ENCODE measurements around the gene BPIFB3. TPM values are rescaled to one million over a fixed set of nuclear protein-coding genes. Genes with fewer than 3 reads are reported as not detected.
"Not testable (repeated sequence)": the region's sequence is repeated elsewhere in the genome, so short reads cannot be mapped to it uniquely, and the experiment has no call there.

Gene BPIFB3
- total RNA-seq, 1 donor from 2014 or later = not detected

- Histone ChIP-seq H3K4me2 (no peak overlapping the region), H3K36me3 (no peaks in the 10 kb centered on the region), H3K79me2 (ENCODE audit: low read depth) (no peaks in the 10 kb centered on the region), H3K9ac (no peak overlapping the region), H3K4me3 (no peak overlapping the region), H3K4me1 (peaks cover 8% of the 10 kb centered on the region), H3F3A (ENCODE audit: low read depth) (no peaks in the 10 kb centered on the region), H3K27me3 (no peaks in the 10 kb centered on the region), H3K27ac (no peak overlapping the region), H2AFZ (replicated peaks) (no peak overlapping the region), H4K20me1 (ENCODE audit: low read depth) (no peaks in the 10 kb centered on the region), H3K9me3 (ENCODE audit: low read depth) (no peaks in the 10 kb centered on the region)
- TF ChIP-seq EZH2phosphoT487 (IDR thresholded peaks at IDR 0.05) = no peak
- no peak for TF ChIP-seq CTCF (IDR thresholded peaks at IDR 0.05)
- no peak for TF ChIP-seq EZH2 (IDR thresholded peaks at IDR 0.05)
- Mint-ChIP-seq H3K27ac (no peak overlapping the region), H3K36me3 (no peaks in the 10 kb centered on the region), H3K4me3 (no peak overlapping the region), H3K9me3 (no peaks in the 10 kb centered on the region), H3K4me1 (no peaks in the 10 kb centered on the region), H3K27me3 (ENCODE audit: insufficient read depth, low read depth) (peaks cover 2% of the 10 kb centered on the region)
- no peak for DNase-seq (ENCODE audit: low spot score)
These were observed 51.7 kb downstream of the BPIFB3 start for GRCh38 chr20:33105316-33105924.

- H3K79me2 ChIP-seq (ENCODE audit: low read depth); H4K20me1 ChIP-seq (ENCODE audit: low read depth); H3K4me1 ChIP-seq; H3K27me3 ChIP-seq; H3K4me1 Mint-ChIP-seq; H3F3A ChIP-seq (ENCODE audit: low read depth); H3K9ac ChIP-seq; H3K4me2 ChIP-seq; H3K36me3 Mint-ChIP-seq; H3K9me3 ChIP-seq (ENCODE audit: low read depth); H3K27ac Mint-ChIP-seq; H3K4me3 ChIP-seq; H3K27me3 Mint-ChIP-seq (ENCODE audit: insufficient read depth, low read depth); H3K36me3 ChIP-seq; H3K4me3 Mint-ChIP-seq; H3K9me3 Mint-ChIP-seq; H3K27ac ChIP-seq; H2AFZ ChIP-seq (replicated peaks); DNase-seq (ENCODE audit: low spot score): not testable (repeated sequence)
These were observed 52.4 kb downstream of the BPIFB3 start for GRCh38 chr20:33106058-33106620.

- TF ChIP-seq EZH2 (IDR thresholded peaks at IDR 0.05) (no peak), EZH2phosphoT487 (IDR thresholded peaks at IDR 0.05) (no peak), CTCF (IDR thresholded peaks at IDR 0.05) (no peak)
- Mint-ChIP-seq H3K4me3 (no peak overlapping the region), H3K27ac (no peak overlapping the region), H3K4me1 (no peaks in the 10 kb centered on the region), H3K27me3 (ENCODE audit: insufficient read depth, low read depth) (peaks cover 7% of the 10 kb centered on the region), H3K9me3 (peaks cover 1% of the 10 kb centered on the region), H3K36me3 (no peaks in the 10 kb centered on the region)
- DNase-seq (ENCODE audit: low spot score) = no peak
- no peak overlapping the region for H3K4me3 ChIP-seq
- H3K36me3 ChIP-seq = no peaks in the 10 kb centered on the region
- no peaks in the 10 kb centered on the region for H4K20me1 ChIP-seq (ENCODE audit: low read depth)
- peaks cover under 1% of the 10 kb centered on the region for H3K4me1 ChIP-seq
- no peak overlapping the region for H3K4me2 ChIP-seq
- H3K27me3 ChIP-seq = no peaks in the 10 kb centered on the region
- no peak overlapping the region for H3K9ac ChIP-seq
- no peaks in the 10 kb centered on the region for H3K79me2 ChIP-seq (ENCODE audit: low read depth)
- no peak overlapping the region for H2AFZ ChIP-seq (replicated peaks)
- no peaks in the 10 kb centered on the region for H3K9me3 ChIP-seq (ENCODE audit: low read depth)
- H3F3A ChIP-seq (ENCODE audit: low read depth) = no peaks in the 10 kb centered on the region
- H3K27ac ChIP-seq = no peak overlapping the region
These were observed 55.0 kb downstream of the BPIFB3 start for GRCh38 chr20:33108661-33109060.

GRCh38 chr20:33110147-33110825 is 56.6 kb downstream of the BPIFB3 start:
- H2AFZ ChIP-seq (replicated peaks) = no peak overlapping the region
- peaks cover 3% of the 10 kb centered on the region for H3K4me1 Mint-ChIP-seq
- H4K20me1 ChIP-seq (ENCODE audit: low read depth) = no peaks in the 10 kb centered on the region
- H3K79me2 ChIP-seq (ENCODE audit: low read depth) = no peaks in the 10 kb centered on the region
- no peak overlapping the region for H3K27ac Mint-ChIP-seq
- H3K27me3 ChIP-seq = no peaks in the 10 kb centered on the region
- DNase-seq (ENCODE audit: low spot score) = no peak
- H3K9me3 Mint-ChIP-seq = peaks cover 8% of the 10 kb centered on the region
- H3K27me3 Mint-ChIP-seq (ENCODE audit: insufficient read depth, low read depth) = peaks cover 9% of the 10 kb centered on the region
- H3K4me2 ChIP-seq = no peak overlapping the region
- H3K36me3 Mint-ChIP-seq = no peaks in the 10 kb centered on the region
- no peak overlapping the region for H3K4me3 ChIP-seq
- H3K9me3 ChIP-seq (ENCODE audit: low read depth) = no peaks in the 10 kb centered on the region
- H3K9ac ChIP-seq = no peak overlapping the region
- no peak overlapping the region for H3K4me3 Mint-ChIP-seq
- no peaks in the 10 kb centered on the region for H3F3A ChIP-seq (ENCODE audit: low read depth)
- H3K4me1 ChIP-seq = no peaks in the 10 kb centered on the region
- no peak for TF ChIP-seq EZH2 (IDR thresholded peaks at IDR 0.05)
- no peak for TF ChIP-seq CTCF (IDR thresholded peaks at IDR 0.05)
- TF ChIP-seq EZH2phosphoT487 (IDR thresholded peaks at IDR 0.05) = no peak
- no peak overlapping the region for H3K27ac ChIP-seq
- H3K36me3 ChIP-seq = no peaks in the 10 kb centered on the region

All from neural progenitor cell (in vitro differentiated cells).